ENCODE data around the gene TGM1.

DNA sequence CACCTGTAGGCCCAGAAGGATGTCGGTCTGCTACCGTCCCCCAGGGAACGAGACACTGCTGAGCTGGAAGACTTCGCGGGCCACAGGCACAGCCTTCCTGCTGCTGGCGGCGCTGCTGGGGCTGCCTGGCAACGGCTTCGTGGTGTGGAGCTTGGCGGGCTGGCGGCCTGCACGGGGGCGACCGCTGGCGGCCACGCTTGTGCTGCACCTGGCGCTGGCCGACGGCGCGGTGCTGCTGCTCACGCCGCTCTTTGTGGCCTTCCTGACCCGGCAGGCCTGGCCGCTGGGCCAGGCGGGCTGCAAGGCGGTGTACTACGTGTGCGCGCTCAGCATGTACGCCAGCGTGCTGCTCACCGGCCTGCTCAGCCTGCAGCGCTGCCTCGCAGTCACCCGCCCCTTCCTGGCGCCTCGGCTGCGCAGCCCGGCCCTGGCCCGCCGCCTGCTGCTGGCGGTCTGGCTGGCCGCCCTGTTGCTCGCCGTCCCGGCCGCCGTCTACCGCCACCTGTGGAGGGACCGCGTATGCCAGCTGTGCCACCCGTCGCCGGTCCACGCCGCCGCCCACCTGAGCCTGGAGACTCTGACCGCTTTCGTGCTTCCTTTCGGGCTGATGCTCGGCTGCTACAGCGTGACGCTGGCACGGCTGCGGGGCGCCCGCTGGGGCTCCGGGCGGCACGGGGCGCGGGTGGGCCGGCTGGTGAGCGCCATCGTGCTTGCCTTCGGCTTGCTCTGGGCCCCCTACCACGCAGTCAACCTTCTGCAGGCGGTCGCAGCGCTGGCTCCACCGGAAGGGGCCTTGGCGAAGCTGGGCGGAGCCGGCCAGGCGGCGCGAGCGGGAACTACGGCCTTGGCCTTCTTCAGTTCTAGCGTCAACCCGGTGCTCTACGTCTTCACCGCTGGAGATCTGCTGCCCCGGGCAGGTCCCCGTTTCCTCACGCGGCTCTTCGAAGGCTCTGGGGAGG lies 47.9 kb upstream of the TGM1 start, which contains the start of gene LTB4R:
- TF ChIP-seq, protein P1, sequence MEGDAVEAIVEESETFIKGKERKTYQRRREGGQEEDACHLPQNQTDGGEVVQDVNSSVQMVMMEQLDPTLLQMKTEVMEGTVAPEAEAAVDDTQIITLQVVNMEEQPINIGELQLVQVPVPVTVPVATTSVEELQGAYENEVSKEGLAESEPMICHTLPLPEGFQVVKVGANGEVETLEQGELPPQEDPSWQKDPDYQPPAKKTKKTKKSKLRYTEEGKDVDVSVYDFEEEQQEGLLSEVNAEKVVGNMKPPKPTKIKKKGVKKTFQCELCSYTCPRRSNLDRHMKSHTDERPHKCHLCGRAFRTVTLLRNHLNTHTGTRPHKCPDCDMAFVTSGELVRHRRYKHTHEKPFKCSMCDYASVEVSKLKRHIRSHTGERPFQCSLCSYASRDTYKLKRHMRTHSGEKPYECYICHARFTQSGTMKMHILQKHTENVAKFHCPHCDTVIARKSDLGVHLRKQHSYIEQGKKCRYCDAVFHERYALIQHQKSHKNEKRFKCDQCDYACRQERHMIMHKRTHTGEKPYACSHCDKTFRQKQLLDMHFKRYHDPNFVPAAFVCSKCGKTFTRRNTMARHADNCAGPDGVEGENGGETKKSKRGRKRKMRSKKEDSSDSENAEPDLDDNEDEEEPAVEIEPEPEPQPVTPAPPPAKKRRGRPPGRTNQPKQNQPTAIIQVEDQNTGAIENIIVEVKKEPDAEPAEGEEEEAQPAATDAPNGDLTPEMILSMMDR (IDR thresholded peaks at IDR 0.05) = peak; percentile 22 to 45 (median 36)
- TF ChIP-seq POLR2A (IDR thresholded peaks at IDR 0.05) (no peak), EP300 (IDR thresholded peaks at IDR 0.05) (no peak), POLR2AphosphoS5 (IDR thresholded peaks at IDR 0.05) (peak in 3 of 4 donors; percentile 21 to 59 (median 54))

All from sigmoid colon (tissue), 4 donors.